ENCODE data around the gene FYB2.

Gene FYB2

GRCh38 chr1:56834137-56834900 lies 15.1 kb upstream of the FYB2 start:
- DNase-seq (ENCODE audit: low spot score), result no peak

DNA sequence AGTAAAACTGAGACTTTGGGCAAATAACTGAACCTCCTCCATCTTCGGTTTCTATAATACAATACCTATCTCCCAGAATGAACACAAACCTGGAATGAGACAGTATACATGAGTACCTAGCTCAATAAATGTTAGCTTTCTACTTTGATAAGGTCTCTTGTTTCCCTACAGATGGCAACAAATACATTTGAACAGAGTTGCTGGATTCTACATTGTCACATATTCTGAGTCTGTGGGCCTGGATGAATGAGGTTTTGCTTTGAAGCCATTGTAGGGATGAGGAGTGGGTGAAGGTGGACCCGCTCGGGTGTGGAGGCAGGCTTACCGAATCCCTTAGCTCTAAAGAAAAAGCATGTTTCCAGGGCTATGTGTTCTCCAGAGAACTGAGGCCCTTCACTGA lies 13.9 kb upstream of the FYB2 start:
- no peak for DNase-seq (ENCODE audit: low spot score)

- no peak for DNase-seq (ENCODE audit: low spot score)
Observed at GRCh38 chr1:56831871-56832693, 12.9 kb upstream of the FYB2 start.

DNA sequence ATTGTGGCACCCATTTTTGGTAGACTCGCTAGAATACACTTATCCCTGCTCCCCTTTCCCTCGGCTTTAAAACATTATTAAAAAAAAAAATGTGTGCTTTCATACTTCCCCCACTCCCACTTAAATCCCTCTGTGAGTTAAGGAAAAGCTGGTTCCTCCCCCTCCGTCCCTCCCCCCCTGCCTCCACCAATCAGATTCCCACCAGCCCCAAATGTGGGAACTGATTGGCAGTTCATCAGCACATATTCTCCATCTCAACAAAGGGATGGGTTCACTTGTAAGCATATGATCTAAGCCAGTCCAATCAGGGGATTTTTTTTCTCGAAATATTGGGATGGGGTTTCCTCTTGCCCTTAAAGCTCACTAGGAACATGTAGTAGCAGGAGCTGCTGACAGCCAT lies 10.8 kb upstream of the FYB2 start:
- DNase-seq (ENCODE audit: low spot score), result no peak

GRCh38 chr1:56827711-56828110 lies 8.5 kb upstream of the FYB2 start:
- DNase-seq (ENCODE audit: low spot score), result no peak

GRCh38 chr1:56825436-56825835 lies 6.2 kb upstream of the FYB2 start:
- no peak for DNase-seq (ENCODE audit: low spot score)

- DNase-seq (ENCODE audit: low spot score), result no peak
Observed at GRCh38 chr1:56824938-56825337, 5.7 kb upstream of the FYB2 start.

- DNase-seq (ENCODE audit: low spot score), result no peak
Observed at GRCh38 chr1:56824271-56824670, 5.1 kb upstream of the FYB2 start.

- DNase-seq (ENCODE audit: low spot score), result peak; percentile 22
Observed at GRCh38 chr1:56821462-56821797, 2.2 kb upstream of the FYB2 start.

GRCh38 chr1:56820755-56821461 lies 1.7 kb upstream of the FYB2 start:
- peak; percentile 56 for DNase-seq (ENCODE audit: low spot score)

DNA sequence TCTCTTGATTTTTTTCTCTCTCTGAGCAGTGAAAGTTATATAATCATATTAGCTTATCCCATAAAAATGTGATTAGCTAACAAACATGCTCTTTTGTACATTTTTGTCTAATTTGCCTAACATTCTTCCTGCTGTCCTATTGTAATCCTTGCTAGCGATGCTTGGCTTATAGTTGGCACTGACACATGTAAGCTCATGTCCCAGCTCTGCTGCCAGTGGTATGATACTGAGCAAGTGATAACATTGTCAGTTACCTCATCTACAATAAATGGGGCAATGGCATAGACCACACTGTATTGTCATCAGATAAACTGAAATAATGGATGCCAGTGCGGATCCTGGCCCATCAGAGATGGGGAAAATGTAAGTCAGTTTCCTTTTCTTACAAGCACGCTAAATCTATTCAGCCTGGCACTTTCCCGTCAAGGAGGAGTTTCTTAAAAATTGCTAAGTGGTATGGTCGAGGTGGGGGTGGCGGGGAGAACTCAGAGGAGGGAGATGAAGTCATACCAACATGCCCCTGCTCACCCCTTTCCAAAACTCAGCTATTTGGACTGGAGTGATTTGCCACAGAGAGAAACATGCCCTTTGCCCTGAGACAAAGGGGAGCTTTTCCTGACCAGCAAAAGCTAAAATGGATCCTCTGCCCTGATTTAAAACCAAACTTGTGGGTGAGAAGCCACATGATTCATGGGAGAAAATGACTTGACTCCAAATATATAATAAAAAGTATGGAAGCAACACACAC lies 1.3 kb downstream of the FYB2 start:
- no peak for DNase-seq (ENCODE audit: low spot score)

GRCh38 chr1:56816909-56817308 lies 2.3 kb downstream of the FYB2 start:
- DNase-seq (ENCODE audit: low spot score), result no peak

DNA sequence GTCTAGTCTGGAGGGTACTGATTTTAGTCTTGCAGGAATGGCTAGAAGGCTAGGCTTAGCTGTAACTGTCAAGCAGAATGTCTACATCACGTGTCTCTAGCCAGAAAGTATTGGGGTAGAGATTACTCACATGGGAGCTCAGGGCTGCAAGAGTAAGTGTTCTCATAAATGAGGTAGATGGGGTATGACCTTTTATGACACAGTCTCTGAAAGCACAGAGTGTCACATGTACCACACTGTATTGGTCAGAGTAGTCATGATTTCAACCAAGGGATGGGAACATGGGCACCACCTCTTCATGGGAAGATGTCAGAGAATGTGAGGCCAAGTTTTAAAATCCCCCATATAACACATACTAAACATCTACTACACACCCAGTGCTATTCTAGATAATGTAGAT lies 2.9 kb downstream of the FYB2 start:
- DNase-seq (ENCODE audit: low spot score), result no peak

DNA sequence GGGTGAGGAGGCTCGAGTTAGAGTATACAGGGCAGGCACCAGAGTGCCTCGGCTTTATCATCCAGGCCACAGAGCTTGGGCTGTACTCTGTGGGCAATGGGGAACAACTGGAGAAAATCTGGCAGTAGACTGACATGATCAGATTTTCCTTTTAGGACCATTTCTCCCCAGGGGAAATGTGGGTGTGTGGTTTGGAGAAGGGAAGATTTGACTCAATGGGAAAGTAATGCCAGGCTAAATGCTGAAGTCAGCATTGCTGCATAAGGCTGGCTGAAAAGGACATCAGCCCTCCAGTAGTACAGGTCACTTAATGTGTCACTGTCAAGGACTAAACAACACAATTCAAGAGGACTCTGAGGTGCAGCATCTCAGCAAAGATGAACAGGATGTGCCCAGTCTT lies 5.0 kb downstream of the FYB2 start:
- no peak for DNase-seq (ENCODE audit: low spot score)

GRCh38 chr1:56811331-56811730 lies 7.9 kb downstream of the FYB2 start:
- DNase-seq (ENCODE audit: low spot score), result no peak

DNA sequence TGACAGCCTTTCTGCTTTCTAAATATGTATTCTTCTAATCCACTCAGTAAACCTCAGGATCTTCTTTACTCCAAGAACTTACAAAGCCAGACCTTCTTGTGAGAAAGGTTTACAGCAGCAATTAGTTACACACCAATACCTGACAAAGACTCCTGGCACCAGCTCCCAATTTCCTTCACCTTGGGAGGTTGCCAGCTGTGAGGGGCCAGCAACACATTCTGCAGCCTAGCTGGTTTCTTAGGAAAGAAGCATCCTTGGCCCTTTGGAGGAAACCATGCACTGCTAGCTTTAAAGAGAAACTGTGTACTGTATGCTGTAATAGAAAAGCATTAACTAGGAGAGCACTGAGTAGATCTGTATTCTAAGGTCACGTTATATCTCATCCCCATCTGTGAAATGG lies 10.8 kb downstream of the FYB2 start:
- DNase-seq (ENCODE audit: low spot score), result no peak

GRCh38 chr1:56806804-56807203 lies 12.4 kb downstream of the FYB2 start:
- no peak for DNase-seq (ENCODE audit: low spot score)

DNA sequence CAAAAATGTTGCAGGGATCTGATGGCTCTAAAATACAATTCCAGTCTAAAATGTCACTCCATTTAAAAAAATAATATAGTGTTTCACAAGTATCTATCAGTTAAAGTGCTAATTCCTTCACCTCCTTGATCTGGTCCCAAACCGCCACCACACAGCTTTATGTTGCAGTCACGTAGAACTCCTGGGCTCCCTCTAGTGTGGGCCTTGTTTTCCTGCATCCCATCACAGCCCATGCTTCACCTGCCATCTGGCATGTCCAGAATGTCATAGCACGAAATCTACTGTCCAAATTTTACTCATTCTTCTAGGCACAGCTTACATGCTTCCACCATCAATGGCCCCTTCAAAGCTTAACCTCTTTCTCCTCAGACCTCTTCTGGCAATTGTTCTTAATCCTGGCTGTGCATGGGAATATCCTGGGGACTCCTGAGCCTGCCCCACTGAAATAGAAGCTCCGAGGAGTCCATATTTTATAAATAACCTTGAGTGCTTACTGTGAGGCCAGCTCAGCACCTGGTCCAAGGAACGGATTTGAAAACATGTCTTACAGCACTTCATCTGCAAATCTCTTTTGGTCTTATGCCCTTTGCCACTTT lies 15.5 kb downstream of the FYB2 start:
- no peak for DNase-seq (ENCODE audit: low spot score)

GRCh38 chr1:56799605-56800400 lies 19.4 kb downstream of the FYB2 start:
- no peak for DNase-seq (ENCODE audit: low spot score)

DNA sequence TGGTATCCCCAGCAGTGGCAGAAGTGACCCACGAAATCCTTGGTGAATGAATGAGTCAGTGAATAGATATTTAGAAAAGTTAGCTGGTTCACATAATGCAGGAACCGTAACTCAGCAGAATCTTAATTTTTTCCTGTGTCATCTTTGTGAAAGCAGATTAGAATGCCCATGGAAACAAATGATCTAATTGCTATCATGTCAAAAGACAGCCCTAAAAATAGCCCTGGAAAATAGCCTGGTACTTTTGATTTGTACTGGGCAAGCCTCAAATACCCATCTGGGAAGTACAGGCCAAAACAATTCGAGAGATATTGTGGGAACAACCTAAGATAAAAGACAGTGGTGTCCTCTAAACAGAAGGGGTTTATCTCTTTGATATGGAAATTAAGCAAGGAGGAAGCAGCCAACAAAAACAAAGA lies 21.1 kb downstream of the FYB2 start:
- DNase-seq (ENCODE audit: low spot score), result no peak

DNA sequence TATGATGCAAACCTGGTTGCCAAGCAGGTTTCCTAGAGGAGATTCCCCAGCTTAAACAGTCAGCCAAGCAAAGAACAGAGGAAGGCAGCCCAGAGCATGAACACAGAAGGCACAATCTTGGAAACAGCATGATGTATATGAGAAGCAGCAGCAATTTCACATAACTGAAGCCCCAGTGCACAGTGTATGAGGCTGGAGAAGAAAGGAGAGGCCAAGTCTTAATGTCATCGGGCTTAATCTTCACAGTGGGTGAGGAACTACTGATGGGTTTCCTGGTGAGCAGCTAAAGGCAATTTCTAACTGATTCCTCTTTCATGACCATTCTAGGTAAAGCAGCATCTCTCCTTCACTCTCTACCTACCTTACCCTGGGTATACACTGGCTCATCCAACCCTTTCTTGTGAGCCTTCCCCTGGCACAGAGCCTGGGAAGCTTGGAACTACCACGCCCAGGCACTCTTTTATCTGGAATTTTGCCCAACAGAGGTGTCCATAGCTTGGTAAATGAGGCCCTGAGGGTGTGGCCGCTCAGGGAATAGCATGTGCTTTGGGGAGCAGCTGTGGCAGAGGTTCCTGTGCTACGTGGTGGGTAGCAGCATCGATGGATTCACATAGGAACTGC lies 22.0 kb downstream of the FYB2 start:
- DNase-seq (ENCODE audit: low spot score), result no peak

Data from HuH-7.5 (cell line).